Measurements from ENCODE around the gene MRPL38. TPM values are rescaled to one million over a fixed set of nuclear protein-coding genes. Genes with fewer than 3 reads are reported as not detected.

Gene MRPL38
- 85.7 and 92.3 TPM in 2 replicates for total RNA-seq (2014; rRNA removed; shearing (Covaris generic))

DNA sequence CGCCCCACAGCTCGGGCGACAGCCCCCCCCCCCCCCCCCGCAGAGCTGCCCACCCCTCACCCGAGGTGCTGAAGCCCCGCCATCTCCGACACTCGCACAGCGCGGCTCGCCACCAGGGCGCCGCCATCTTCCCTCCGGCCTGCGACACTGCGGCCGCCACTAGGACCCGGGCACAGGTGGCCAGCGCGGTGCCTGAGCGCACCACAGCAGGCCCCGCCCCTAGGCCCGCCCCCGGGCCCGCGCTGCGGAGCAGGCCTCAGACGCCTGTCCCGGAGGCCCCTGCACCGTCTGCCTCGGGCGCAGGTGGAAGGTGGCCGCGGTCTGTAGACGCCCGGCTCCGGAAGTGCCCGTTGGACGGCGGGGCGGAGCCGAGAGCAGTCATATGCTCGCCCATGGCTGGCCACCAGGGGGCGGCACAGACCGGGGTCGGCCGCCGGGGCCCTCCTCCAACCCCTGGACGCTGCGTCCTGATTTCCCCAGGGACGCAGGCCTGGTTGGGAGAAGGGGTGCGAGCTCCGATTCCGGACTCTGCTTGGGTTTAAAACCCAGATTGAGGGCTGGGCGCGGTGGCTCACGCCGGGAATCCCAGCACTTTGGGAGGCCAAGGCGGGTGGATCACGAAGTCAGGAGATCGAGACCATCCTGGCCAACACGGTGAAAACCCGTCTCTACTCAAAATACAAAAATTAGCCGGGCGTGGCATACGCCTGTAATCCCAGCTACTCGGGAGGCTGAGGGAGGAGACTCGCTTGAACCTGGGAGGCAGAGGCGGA, at the start of gene MRPL38:
Gene MRPL38, minus strand, starts transcription at position 136 of the 773 bp plus-strand sequence. Its CDS starts 9 bp downstream, at position 127.
- DNase-seq (ENCODE audit: low spot score) = peak; percentile 97

DNA sequence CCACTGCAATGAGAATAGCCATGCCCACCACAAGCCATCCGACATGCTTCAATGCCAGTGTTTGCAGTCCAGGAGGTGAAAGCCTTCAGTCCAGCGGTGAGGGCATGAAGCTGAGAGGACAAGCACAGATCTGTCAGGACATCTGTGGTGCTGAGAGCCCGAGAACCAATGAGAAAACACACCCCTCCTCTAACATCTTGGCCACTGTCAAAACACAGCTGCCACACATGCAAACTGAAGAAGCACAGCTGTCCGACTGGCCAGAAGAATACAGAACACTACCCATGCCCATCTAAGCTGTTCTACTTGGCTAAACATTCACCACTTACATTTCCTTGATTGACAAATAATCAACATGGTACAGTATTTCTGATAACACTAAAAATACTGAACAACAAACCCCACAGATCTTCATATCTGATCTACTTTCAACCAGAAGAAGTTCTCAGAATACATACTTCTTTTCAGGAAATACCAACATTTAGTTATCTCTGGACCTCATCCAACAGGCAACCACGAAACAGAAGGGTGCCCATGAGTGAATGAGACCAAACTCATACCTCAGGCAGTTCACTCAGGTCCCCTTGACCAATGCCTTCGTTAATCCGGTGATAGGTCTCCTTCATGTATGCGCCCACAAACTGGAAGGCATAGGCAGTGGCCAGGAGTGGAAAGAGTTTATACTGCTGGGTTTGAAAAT, 46.3 kb upstream of the MRPL38 start:
- DNase-seq (ENCODE audit: low spot score) = no peak

DNA sequence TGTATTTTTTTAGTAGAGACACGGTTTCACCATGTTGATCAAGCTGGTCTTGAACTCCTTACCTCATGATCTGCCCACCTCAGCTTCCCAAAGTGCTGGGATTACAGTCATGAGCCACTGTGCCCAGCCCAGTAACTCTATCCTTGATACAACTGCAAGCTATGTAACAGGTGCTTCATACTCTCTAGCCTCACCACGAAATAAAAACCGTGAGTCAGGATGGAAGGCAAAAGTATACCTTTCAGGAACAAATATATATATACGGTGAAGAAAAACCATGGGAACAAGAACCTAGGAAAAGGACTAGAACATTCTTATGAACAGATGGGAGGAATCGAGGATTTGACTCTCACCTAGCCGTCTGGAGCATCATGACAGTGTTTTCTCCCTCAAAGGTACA, 45.7 kb upstream of the MRPL38 start:
- no peak for DNase-seq (ENCODE audit: low spot score)

DNA sequence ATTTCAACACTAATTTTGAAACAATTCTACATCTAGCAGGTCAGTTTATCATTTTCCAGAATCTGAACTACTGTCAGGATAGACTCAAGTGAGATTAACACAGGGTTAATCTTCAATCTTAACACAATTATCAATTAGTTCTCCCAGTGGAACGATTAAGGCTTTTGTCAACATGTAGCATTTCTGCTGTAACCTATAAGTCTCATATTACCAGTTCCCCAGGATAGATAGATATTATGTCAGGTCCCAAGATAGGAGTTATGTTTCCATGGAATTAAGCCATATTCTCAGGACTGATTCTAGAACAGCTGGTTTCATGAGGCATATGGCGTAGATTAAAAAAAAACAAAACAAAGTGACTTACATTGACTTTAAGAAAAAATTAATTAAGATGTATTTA, 40.5 kb upstream of the MRPL38 start:
- DNase-seq (ENCODE audit: low spot score) = no peak

DNA sequence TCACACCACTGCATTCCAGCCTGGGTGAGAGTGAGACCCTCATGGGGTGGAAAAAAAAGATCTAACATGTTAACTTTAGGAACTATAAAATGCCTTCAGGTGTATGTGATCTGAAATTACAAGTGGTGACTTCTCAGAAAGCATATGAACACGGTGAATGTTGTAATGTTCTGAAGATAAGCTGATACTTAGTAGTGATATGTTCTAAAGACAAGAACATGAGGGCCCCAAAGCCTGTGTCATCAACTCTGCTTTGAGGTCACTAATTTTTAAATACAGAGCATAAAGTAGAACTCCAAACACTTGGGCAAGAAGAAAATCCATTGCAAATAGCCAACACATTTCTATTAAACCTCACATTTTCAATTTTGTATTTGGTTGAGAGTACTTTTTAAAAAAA, 38.8 kb upstream of the MRPL38 start:
- DNase-seq (ENCODE audit: low spot score) = no peak

DNA sequence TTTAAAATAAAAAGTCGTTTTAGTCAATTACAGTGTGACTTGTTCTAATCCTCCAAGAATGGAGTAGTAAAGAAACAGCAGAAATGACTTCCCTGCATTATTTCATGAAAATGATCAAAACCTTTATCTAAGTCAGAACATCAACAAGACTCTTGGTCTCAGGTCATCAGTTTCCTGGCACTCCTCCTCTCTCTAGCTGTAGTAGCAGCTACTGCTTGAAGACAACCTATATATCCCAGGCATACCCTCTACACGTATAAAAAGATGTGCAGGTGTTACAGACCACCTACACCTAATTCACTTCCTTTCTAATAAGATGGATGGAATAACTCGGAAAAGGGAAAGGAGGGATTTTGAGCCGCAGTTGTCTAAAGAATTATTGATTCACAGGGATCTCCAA, 37.8 kb upstream of the MRPL38 start:
- no peak for DNase-seq (ENCODE audit: low spot score)

DNA sequence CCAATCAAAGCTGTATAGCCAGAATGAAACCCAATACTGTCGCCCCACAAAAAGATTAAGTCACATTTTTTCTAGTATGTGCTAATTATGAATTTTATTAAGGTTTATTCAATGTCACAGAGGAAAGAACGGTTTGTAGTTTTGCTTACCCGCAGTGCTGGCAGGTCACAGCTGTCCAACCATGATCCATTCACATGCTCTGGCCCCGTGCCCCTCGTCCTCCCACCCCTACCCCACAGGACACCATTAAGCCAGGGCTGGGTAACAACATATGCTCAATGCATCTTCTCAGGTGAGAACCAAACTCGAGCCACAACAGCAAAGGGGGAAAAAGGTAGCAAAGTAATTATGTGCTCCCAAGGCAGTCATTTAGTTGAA, 36.7 kb upstream of the MRPL38 start:
- DNase-seq (ENCODE audit: low spot score) = no peak

DNA sequence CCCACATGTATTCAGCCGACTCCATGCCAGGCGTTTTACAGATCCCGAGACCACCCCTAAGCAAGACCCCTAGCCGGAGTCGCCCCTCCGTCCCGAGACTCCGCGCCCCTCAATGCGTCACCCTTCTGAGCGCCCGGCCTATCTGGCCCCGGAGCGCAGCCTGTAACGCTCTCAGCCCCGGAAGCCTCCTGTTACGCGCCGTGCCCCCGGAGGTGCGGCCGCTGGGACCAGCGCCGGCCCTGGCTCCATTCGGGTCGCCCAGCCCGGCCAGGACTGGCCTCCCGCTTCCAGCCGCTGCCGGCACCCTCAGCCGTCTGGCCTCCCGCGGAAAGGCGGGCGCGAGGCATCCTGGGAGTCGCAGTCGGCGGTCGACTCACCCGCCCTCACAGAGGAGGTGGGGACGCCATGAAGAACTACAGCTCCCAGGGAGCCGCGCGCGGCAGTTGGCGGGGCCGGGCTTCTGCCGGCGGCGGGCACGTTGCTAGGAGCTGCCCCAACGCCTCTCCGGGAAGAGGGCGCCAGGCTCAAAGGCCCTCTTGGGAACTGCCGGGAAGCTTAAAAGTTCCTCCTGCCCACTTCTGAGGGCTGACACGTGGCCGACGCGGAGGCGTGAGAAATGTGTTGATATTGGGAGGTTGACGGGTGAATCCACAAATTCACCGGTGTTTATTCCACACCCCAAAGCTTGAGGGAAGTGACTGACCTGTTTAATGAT, 36.2 kb upstream of the MRPL38 start, which contains the start of gene FBF1:
Gene FBF1, minus strand, starts transcription at position 316 of the 715 bp plus-strand sequence. CDS start 2,893 bp downstream, outside the sequence.
- DNase-seq (ENCODE audit: low spot score) = peak; percentile 95

DNA sequence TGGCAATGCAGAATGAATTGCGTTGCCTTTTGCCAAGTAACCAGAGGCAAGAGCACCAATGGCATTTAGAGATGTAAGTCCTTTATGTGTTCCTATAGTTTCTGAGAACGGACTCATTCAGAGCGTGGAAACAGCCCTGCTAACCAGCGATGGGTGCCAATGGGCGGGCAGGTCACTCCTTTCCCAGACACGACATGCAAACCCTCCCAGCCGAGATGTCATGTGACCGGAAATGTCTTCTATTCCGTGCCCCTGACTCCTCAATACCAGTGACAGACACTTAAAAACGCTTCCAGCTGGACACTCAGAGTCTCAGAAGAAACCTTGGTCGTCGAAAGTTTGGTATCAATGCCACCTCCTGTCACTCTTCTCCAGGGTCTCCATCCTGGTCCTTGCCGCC, 33.0 kb upstream of the MRPL38 start:
- DNase-seq (ENCODE audit: low spot score) = no peak

DNA sequence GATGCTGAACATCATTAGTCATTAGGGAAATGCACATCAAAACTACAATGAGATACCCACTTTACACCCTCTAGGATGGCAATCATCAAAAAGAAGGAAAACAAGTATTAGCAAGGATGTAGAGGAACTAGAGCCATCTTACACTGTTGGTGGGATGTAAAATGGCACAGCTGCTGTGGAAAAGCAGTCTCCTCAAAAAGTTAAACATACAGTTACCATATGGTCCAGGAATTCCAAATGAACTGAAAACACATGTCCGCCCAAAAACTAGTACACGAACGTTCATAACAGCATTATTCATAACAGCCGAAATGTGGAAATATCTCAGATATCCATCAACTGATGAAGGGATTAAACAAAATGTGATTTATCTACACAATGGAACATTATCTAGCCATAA, 29.1 kb upstream of the MRPL38 start:
- DNase-seq (ENCODE audit: low spot score) = no peak

DNA sequence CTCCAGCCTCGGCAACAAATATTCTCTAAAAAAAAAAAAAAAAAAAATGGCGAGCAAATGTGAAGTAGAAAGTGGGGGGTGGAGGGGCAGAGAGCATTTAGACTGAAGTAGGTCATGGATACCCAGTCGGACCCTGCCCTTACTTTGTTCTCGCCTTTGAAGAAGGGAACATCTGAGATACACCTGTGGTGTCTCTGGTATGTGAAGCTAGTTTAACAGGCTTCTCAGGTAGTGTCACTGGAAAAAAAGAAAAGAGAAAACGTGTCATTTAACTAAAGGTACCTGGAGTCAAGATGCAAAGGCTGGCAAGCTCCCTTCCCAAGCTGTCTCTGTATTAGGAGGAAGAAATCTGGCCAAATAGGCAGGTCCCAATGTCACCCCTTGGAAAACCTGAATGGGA, 28.2 kb upstream of the MRPL38 start:
- DNase-seq (ENCODE audit: low spot score) = no peak

DNA sequence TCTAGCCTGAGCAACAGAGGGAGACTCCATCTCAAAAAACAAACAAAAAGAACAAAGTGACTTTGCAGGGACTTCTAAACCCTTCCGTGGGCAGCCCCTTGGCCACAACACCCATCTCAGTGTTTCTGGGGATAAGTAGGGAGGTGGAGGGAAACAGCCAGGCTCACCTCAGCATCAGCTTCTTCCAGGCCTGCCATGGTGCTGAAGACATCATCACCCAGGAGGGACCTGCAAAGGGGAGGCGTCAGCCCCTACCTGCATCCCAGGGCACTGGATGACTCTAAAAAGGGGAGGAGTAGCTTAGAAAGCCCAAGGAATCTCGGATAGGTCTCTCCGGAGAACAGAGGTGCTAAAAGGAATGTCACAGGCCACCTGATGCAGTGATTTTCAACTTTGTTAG, 26.4 kb upstream of the MRPL38 start:
- DNase-seq (ENCODE audit: low spot score) = no peak

DNA sequence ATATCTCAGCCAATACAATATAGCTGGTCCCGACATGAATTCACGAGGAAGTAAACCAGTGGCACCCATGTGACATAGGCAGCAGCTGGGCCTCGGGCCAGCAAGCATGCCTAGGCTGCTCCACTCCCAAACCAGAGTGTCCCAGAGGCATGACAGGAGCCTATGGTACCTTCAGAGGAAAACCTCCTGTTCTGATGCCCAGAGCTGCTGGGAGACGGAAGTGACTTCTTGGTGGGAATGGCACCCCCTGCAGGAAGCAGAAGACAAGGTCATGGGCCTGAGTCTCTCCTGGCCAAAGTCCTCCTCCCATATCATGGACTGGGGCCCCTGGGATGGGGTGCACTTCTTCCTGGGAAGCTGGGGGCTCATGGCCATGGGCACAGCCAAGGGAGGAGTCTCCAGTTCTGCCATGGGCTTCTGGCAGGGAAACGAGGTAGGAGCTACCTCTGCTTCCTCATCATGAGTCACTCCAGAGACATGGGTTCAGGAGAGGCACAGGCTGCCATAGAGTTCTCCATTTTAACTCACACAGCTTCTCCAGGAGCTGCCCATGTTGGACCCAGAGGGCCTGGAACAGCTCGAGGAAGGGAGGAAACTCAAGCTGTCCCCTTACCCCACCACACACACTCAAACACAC, 22.7 kb upstream of the MRPL38 start:
- peak; percentile 35 for DNase-seq (ENCODE audit: low spot score)

DNA sequence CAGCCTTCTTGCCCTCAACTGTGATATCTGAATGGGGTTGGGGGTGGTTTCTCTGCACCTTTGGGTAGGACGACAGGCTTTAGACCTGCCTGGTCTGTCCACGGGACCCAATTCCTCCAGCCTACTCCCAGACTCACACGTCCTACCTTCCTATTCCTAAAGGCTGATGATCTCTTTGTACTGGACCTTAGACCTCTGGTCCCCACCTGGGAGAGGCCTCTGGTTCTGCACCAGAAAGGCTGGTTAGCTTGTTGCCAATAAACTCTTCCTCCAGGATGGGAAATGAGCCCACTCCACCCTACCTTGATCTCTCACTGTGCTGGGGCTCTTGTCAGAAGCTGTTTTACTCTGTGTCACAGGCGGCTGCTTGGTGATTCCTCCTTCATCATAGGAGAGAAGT, 21.8 kb upstream of the MRPL38 start:
- DNase-seq (ENCODE audit: low spot score) = no peak

DNA sequence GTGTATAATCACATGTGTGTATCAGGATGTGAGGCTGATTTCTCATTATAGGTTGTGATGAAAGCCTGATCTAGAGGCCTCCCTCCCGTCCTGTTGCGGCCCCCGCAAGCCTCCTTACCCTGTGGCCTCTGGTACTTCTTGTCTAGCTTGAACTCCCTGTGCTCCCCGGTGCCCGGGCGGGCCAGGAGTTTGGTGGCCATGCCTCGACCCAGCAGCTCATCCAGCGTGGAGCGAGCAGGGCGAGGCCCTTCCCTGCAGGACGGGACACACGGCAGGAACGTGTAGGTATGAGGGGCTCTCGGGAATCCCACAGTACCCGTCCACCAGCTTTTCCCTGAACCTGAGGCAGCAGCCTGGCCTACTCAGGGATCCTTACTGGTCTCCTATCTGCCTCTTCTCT, 21.2 kb upstream of the MRPL38 start:
- no peak for DNase-seq (ENCODE audit: low spot score)

DNA sequence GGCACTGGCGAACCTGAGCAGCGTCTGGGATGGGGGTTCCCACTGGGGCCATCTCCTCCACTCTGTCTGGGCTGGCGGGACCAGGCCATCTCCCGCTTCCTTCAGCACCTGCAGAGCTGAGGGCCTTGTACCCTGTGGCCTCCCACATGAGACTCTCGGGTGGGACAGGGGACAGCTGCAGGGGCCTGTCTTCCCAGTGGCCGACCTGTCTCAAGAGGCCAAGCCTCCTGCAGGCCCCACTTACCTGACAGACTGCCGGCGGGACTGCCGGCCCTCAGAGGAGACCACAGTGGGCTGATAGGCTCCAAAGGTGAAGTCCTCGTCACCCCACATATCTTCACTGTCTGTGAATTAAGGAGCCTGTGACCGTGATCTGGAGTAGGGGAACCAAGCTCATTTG, 20.4 kb upstream of the MRPL38 start:
- no peak for DNase-seq (ENCODE audit: low spot score)

DNA sequence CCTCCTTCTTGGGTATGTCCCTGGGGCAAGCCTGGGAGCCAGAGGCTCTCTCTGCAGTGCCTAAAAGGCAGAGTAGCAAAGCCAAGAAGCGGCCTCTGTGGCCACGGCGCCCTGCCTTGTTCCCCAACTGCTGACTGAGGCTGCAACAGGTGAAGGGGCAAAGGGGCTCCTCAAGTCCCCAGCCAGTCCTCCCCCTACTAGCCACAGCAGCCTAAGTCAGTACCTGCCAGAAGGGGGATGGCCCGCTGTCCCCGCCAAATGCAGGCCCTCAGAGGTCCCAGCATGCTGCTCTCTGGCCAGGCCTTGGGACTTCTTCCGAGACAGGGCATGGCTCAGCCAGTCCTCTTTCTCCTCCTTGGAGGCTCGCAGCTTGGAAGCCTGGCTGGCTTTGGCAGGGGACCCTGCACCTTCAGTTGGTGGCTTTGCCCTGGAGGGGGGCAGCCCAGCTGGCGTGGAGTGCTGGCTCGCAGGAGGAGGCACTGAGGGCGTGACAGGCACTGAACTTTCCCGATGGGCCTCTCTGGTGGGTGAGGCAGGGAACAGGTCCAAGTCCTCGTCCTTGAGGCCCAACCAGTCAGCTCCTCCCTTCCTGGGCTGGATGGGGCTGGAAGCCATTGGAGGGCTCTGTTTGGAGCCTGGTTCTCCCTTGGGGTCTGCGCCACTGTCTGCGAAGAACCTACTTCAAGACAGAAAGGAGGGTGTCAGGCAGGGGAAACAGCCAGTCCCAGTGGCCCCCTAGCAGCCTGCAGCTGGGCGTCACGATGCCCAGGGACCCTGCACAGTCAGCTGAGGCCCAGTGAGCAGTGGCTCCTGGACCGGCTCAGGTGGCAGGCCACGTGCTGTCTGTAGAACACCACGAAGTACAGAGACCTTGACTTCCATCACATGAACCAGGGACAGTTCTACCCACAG, 18.5 kb upstream of the MRPL38 start:
- no peak for DNase-seq (ENCODE audit: low spot score)

DNA sequence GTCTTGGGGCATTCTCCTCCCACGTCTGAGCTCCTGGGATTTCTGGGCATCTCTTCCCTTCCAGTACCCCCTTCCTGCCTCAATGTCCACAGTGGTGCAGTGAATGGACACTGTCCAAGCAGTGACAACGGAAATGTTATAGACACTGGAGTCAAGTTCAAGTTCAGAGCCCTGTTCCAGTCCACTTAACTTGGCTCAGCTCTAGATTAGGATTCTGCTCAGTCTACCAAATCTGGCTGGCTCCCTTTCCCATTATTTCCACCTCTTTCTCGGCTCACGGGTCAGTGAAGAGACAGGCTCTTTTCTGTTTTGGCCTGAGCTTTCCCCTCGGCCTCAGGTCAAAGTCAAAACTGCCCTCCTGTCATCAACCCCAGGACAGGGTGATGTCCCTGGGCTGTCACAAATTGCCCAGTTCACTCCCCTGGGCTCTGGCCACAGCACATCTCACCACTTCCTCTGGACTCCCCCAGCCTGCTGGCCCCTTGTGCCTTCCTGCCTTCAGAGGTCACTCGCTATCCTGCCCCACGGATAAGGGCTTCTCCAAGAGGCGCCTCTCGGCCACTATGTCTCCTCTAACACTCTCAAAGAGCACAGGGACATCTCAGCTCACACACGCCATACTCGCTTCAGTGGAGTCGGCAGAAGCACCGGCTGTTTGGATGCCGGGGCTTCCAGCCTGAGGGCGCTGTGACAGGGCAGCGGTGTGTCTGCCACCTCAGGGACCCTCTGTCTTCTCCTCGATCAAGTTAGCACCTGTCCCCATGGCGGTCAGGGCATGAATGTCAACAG, 17.7 kb upstream of the MRPL38 start:
- no peak for DNase-seq (ENCODE audit: low spot score)

DNA sequence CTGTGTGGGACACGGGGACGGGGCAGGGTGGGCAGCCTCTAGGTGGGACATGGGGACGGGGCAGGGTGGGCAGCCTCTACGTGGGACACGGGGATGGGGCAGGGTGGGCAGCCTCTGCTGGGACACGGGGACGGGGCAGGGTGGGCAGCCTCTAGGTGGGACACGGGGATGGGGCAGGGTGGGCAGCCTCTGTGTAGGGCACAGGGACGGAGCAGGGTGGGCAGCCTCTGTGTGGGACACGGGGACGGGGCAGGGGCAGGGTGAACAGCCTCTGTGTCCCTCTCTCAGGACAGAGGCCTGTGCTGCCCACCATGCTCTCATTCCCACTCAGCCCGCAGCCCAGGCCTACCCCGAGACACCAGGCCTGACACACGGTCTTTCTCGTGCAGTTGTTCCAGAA, 16.9 kb upstream of the MRPL38 start:
- no peak for DNase-seq (ENCODE audit: low spot score)

DNA sequence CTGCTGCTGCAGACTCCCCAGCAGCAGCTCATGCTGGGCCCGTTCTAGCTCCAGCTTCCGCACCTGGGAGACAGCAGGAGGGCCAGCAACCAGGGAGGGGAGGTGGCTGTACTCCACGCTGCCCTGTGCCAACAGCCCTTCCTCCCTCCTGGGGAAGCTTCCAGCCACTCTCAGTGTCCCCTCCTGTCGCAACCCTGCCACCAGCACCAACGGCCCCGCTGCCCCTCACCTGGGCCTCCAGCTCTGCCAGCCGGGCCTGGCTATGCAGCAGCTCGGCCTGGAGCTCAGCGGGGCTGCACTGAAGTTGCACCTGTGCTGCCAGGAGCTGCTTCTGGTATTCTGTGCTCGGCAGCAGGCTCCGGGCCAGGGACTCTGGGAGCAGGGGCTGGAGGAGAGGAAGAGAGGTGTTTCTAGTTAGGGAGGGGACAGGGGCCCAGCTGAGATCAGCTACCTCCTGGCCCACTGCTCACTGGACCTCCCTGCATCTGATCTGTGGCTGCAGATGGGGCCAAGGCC, 15.4 kb upstream of the MRPL38 start:
- no peak for DNase-seq (ENCODE audit: low spot score)
